K562 (cell line): ENCODE measurements around the gene MCM7. TPM values are rescaled to one million over a fixed set of nuclear protein-coding genes. Genes with fewer than 3 reads are reported as not detected.
A peak's percentile ranks its signal among the peaks of the same experiment; 100 is the strongest.

ENCODE experiments used
- CC2D1A ChIP-seq: fragments of 450-650 bp; IDR thresholded peaks from 2 replicates; pipeline ENCODE4 v1.6.1; 2017; ENCODE audit warnings: mild to moderate bottlenecking
- FOXA1 ChIP-seq: fragments of 450-650 bp; IDR thresholded peaks from 2 replicates; pipeline ENCODE4 v1.6.1; 2016; ENCODE audit warnings: mild to moderate bottlenecking, borderline replicate concordance
- GABPA ChIP-seq: fragments of 200-800 bp; sonication (Bioruptor generic); conservative IDR thresholded peaks from 2 replicates; pipeline ENCODE4 v1.6.1; 2016; ENCODE audit warnings: low read depth, missing genetic modification characterization, missing compliant biosample characterization
- MAFK ChIP-seq: IDR thresholded peaks from 2 replicates; pipeline ENCODE4 v1.6.1; 2011; ENCODE audit warnings: low read length, improper control_type of control experiment
- NFATC3 ChIP-seq: fragments of 450-650 bp; IDR thresholded peaks from 2 replicates; pipeline ENCODE4 v1.6.1; 2017; ENCODE audit warnings: mild to moderate bottlenecking
- PCBP2 ChIP-seq: fragments of 200-400 bp; formaldehyde crosslinking; IDR thresholded peaks from 2 replicates; pipeline ENCODE4 v1.6.1; 2018; ENCODE audit warnings: low read length, low read depth, mild to moderate bottlenecking, moderate library complexity; ENCODE audit not compliant: poor library complexity, severe bottlenecking
- TEAD4 ChIP-seq, 2 experiments: sonication (generic) in 1 of 2; formaldehyde crosslinking in 1 of 2; IDR thresholded peaks; 2 replicates each; pipeline versions ENCODE4 v1.6.1 to v1.8.0; 2012 to 2022; ENCODE audit warnings: borderline replicate concordance in 1 of 2, inconsistent platforms in 1 of 2, low read length in 1 of 2, mild to moderate bottlenecking in 1 of 2, missing genetic modification reagents in 1 of 2
- ZNF124 ChIP-seq: sonication (generic); formaldehyde crosslinking; IDR thresholded peaks from 2 replicates; pipeline ENCODE4 v1.8.1; 2022; ENCODE audit warnings: missing genetic modification reagents
- polyA plus RNA-seq, 8 experiments: library from polyadenylated mRNA; depleted of rRNA in 4 of 8; stranded (reverse) in 5 of 8; unstranded in 3 of 8; fragments of >200 nt; fragmentation: Nextera tagmentation in 2 of 8; fragmentation: Illumina TruSeq in 1 of 8; extraction: Ambion mirVana in 2 of 8; extraction: Trizol in 1 of 8; gene quantifications; 2 replicates each; pipeline versions ENCODE4 v1.2.1 to v1.2.3, GENCODE V29; 2011 to 2014; ENCODE audit warnings: inconsistent platforms in 1 of 8, missing spikeins in 1 of 8
- total RNA-seq, 7 experiments: library from RNA; depleted of rRNA in 6 of 7; stranded (reverse); fragments of >200 nt in 6 of 7; fragmentation: Illumina TruSeq in 2 of 7; extraction: Trizol in 2 of 7; gene quantifications; 2 replicates each; pipeline versions ENCODE4 v1.2.1 to v1.2.3, GENCODE V29; 2011 to 2021; ENCODE audit warnings: low replicate concordance in 1 of 7
- TF ChIP-seq, protein P1 (sequence below): fragments of 250-450 bp; sonication (Bioruptor Pico); IDR thresholded peaks from 2 replicates; pipeline ENCODE4 v1.9.0; 2021; ENCODE audit warnings: mild to moderate bottlenecking, inconsistent platforms
- TF ChIP-seq, protein P2 (sequence below), 3 experiments: fragments of 200-800 bp in 1 of 3; fragments of 250-450 bp in 1 of 3; fragments of 450-650 bp in 1 of 3; sonication (Bioruptor Pico) in 1 of 3; sonication (Bioruptor generic) in 1 of 3; formaldehyde crosslinking in 1 of 3; IDR thresholded peaks; 2 replicates each; pipeline versions ENCODE4 v1.6.1 to v1.8.0; 2016 to 2022; ENCODE audit warnings: mild to moderate bottlenecking in 2 of 3, missing genetic modification characterization in 2 of 3, missing compliant biosample characterization in 1 of 3, moderate library complexity in 1 of 3
- TF ChIP-seq, protein P3 (sequence below): sonication (generic); formaldehyde crosslinking; IDR thresholded peaks from 2 replicates; pipeline ENCODE4 v1.8.1; 2023; ENCODE audit warnings: mild to moderate bottlenecking, missing genetic modification reagents
- TF ChIP-seq, protein P4 (sequence below): IDR thresholded peaks from 2 replicates; pipeline ENCODE4 v1.6.1; 2014; ENCODE audit warnings: antibody characterized with exemption
- TF ChIP-seq, protein P5 (sequence below): fragments of 250-450 bp; sonication (Bioruptor Pico); IDR thresholded peaks from 2 replicates; pipeline ENCODE4 v1.6.1; 2021; ENCODE audit warnings: mild to moderate bottlenecking
- TF ChIP-seq, protein P6 (sequence below), 3 experiments: fragments of 200-800 bp in 1 of 3; sonication (Bioruptor generic) in 1 of 3; sonication (generic) in 1 of 3; formaldehyde crosslinking in 1 of 3; IDR thresholded peaks; 2 replicates each; pipeline versions ENCODE4 v1.6.1 to v1.8.0; 2016 to 2022; ENCODE audit warnings: mild to moderate bottlenecking in 2 of 3, missing compliant biosample characterization in 2 of 3, missing genetic modification characterization in 2 of 3, missing genetic modification reagents in 1 of 3

Gene MCM7
- total and polyA plus RNA-seq, 9 of the 15 experiments (the other 6 are each of a cell fraction or from before 2014, with no cell fraction given): 329 to 856 (median 437) TPM

DNA sequence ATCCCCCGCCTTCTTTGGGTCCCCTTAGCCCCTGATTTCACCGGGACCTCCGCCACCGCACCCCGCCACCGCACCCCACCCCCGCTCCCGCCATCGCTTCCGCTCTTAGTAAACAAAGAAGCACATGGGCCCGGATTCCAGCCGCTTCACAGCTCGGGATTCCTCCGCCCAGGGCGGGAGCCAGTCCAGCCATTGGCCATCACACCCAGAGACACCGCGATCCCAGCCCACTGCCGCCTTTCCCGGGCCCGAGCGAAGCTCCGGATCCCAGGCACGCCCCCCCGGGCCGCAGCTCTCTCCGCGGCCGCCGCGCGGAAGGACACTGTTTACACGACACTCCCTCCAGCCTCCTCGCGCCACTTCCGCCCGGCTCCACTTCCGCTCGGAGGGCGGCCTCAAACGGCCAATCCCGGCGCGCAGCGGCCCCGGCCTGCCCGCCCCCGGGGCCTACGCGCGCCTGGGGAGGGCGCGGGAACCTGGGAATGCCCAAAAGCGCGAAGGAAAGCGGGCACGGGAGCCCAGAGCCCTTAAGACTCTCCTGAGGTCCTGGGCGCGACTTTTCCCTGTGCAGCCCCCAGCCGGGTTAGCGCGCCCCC, 679 bp downstream of the MCM7 start (continued):
- TF ChIP-seq, protein P1, sequence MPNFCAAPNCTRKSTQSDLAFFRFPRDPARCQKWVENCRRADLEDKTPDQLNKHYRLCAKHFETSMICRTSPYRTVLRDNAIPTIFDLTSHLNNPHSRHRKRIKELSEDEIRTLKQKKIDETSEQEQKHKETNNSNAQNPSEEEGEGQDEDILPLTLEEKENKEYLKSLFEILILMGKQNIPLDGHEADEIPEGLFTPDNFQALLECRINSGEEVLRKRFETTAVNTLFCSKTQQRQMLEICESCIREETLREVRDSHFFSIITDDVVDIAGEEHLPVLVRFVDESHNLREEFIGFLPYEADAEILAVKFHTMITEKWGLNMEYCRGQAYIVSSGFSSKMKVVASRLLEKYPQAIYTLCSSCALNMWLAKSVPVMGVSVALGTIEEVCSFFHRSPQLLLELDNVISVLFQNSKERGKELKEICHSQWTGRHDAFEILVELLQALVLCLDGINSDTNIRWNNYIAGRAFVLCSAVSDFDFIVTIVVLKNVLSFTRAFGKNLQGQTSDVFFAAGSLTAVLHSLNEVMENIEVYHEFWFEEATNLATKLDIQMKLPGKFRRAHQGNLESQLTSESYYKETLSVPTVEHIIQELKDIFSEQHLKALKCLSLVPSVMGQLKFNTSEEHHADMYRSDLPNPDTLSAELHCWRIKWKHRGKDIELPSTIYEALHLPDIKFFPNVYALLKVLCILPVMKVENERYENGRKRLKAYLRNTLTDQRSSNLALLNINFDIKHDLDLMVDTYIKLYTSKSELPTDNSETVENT (CRISPR knock-in tag): peak; percentile 89
- TF ChIP-seq TEAD4 (IDR thresholded peaks at IDR 0.05; ENCODE audit: low read length): peak; percentile 67
- TF ChIP-seq TEAD4 (CRISPR knock-in tag; IDR thresholded peaks at IDR 0.05; ENCODE audit: borderline replicate concordance): 0 out of 2 replicates have a peak, but pooled peaks have one; percentile 57
- TF ChIP-seq FOXA1: 0 out of 2 replicates have a peak, but pooled peaks have one; percentile 39
- TF ChIP-seq CC2D1A: no peak; the same call in 1 of the 2 replicates
- TF ChIP-seq, protein P2, sequence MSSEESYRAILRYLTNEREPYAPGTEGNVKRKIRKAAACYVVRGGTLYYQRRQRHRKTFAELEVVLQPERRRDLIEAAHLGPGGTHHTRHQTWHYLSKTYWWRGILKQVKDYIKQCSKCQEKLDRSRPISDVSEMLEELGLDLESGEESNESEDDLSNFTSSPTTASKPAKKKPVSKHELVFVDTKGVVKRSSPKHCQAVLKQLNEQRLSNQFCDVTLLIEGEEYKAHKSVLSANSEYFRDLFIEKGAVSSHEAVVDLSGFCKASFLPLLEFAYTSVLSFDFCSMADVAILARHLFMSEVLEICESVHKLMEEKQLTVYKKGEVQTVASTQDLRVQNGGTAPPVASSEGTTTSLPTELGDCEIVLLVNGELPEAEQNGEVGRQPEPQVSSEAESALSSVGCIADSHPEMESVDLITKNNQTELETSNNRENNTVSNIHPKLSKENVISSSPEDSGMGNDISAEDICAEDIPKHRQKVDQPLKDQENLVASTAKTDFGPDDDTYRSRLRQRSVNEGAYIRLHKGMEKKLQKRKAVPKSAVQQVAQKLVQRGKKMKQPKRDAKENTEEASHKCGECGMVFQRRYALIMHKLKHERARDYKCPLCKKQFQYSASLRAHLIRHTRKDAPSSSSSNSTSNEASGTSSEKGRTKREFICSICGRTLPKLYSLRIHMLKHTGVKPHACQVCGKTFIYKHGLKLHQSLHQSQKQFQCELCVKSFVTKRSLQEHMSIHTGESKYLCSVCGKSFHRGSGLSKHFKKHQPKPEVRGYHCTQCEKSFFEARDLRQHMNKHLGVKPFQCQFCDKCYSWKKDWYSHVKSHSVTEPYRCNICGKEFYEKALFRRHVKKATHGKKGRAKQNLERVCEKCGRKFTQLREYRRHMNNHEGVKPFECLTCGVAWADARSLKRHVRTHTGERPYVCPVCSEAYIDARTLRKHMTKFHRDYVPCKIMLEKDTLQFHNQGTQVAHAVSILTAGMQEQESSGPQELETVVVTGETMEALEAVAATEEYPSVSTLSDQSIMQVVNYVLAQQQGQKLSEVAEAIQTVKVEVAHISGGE (CRISPR knock-in tag; IDR thresholded peaks at IDR 0.05): peak in 2 of 3 experiments; percentile 74 to 90; a peak in 4 of 6 replicates
- no peak for TF ChIP-seq ZNF124 (CRISPR knock-in tag)
- TF ChIP-seq, protein P3, sequence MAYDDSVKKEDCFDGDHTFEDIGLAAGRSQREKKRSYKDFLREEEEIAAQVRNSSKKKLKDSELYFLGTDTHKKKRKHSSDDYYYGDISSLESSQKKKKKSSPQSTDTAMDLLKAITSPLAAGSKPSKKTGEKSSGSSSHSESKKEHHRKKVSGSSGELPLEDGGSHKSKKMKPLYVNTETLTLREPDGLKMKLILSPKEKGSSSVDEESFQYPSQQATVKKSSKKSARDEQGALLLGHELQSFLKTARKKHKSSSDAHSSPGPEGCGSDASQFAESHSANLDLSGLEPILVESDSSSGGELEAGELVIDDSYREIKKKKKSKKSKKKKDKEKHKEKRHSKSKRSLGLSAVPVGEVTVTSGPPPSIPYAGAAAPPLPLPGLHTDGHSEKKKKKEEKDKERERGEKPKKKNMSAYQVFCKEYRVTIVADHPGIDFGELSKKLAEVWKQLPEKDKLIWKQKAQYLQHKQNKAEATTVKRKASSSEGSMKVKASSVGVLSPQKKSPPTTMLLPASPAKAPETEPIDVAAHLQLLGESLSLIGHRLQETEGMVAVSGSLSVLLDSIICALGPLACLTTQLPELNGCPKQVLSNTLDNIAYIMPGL (CRISPR knock-in tag): peak; percentile 44; the same call in 1 of the 2 replicates
- TF ChIP-seq, protein P4, sequence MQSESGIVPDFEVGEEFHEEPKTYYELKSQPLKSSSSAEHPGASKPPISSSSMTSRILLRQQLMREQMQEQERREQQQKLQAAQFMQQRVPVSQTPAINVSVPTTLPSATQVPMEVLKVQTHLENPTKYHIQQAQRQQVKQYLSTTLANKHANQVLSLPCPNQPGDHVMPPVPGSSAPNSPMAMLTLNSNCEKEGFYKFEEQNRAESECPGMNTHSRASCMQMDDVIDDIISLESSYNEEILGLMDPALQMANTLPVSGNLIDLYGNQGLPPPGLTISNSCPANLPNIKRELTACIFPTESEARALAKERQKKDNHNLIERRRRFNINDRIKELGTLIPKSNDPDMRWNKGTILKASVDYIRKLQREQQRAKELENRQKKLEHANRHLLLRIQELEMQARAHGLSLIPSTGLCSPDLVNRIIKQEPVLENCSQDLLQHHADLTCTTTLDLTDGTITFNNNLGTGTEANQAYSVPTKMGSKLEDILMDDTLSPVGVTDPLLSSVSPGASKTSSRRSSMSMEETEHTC: 0 out of 2 replicates have a peak, but pooled peaks have one; percentile 51
- no peak for TF ChIP-seq MAFK
- TF ChIP-seq, protein P5, sequence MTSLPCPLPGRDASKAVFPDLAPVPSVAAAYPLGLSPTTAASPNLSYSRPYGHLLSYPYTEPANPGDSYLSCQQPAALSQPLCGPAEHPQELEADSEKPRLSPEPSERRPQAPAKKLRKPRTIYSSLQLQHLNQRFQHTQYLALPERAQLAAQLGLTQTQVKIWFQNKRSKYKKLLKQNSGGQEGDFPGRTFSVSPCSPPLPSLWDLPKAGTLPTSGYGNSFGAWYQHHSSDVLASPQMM (CRISPR knock-in tag): no peak
- TF ChIP-seq, protein P6, sequence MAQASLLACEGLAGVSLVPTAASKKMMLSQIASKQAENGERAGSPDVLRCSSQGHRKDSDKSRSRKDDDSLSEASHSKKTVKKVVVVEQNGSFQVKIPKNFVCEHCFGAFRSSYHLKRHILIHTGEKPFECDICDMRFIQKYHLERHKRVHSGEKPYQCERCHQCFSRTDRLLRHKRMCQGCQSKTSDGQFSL (CRISPR knock-in tag; IDR thresholded peaks at IDR 0.05): no peak; the same call in 1 of the 2 replicates
- TF ChIP-seq, protein P6 (tag; IDR thresholded peaks at IDR 0.05): peak in 1 of 2 experiments; percentile 53; a peak in 1 of 4 replicates
- peak; percentile 98 for TF ChIP-seq GABPA (tag)
- peak; percentile 88 for TF ChIP-seq PCBP2
- TF ChIP-seq NFATC3: no peak
